ENCODE results near the gene MANSC4. TPM values are rescaled to one million over a fixed set of nuclear protein-coding genes. Genes with fewer than 3 reads are reported as not detected.

Gene MANSC4
- total and polyA plus RNA-seq, 9 of the 15 experiments (the other 6 are each of a cell fraction or from before 2014, with no cell fraction given) = not detected

- TF ChIP-seq AFF1 (IDR thresholded peaks at IDR 0.05; ENCODE audit: low read depth in 1 of 2, partially characterized antibody in 2 of 2) (no peak), ARHGAP35 (IDR thresholded peaks at IDR 0.05; ENCODE audit: partially characterized antibody) (no peak), ILK (tag; IDR thresholded peaks at IDR 0.05; ENCODE audit: borderline replicate concordance, low read depth) (no peak), ZNF589 (CRISPR knock-in tag; IDR thresholded peaks at IDR 0.05; ENCODE audit: low read depth) (no peak), PURB (CRISPR knock-in tag; IDR thresholded peaks at IDR 0.05; ENCODE audit: low read depth) (no peak), NFRKB (IDR thresholded peaks at IDR 0.05; ENCODE audit: low read depth) (no peak), PYGO2 (tag; IDR thresholded peaks at IDR 0.05) (no peak), ZFPM2 (CRISPR knock-in tag; IDR thresholded peaks at IDR 0.05) (no peak)
These were observed 46.2 kb downstream of the MANSC4 start (continued) for GRCh38 chr12:27733791-27734190.

All from K562 (cell line).